CD4-positive, alpha-beta T cell treated with Interleukin-15 for 1 hour (primary cell): Measurements from ENCODE around the gene UBE2J1.
A peak's percentile ranks its signal among the peaks of the same experiment; 100 is the strongest.
"Not testable (repeated sequence)": the region's sequence is repeated elsewhere in the genome, so short reads cannot be mapped to it uniquely, and the experiment has no call there.

ENCODE experiments used
- DNase-seq: peaks from one replicate; pipeline ENCODE4 v3.0.0-alpha.2; 2020

Gene UBE2J1

GRCh38 chr6:89315249-89315885 lies 37.2 kb downstream of the UBE2J1 start, which contains the start of gene GABRR2:
Gene GABRR2, minus strand, starts transcription at chr6:89315299. Its CDS starts 134 bp downstream, at chr6:89315165.
- DNase-seq, result no peak

GRCh38 chr6:89314692-89315091 lies 37.8 kb downstream of the UBE2J1 start:
- DNase-seq, result no peak

GRCh38 chr6:89313006-89313405 lies 39.5 kb downstream of the UBE2J1 start:
- DNase-seq, result no peak

GRCh38 chr6:89311853-89312531 lies 40.5 kb downstream of the UBE2J1 start:
- DNase-seq, result no peak

GRCh38 chr6:89311530-89311852 lies 41.0 kb downstream of the UBE2J1 start:
- no peak for DNase-seq

GRCh38 chr6:89310929-89311328 lies 41.6 kb downstream of the UBE2J1 start:
- no peak for DNase-seq

GRCh38 chr6:89308525-89309395 lies 43.8 kb downstream of the UBE2J1 start:
- no peak for DNase-seq

- DNase-seq, result not testable (repeated sequence)
These were observed 48.0 kb downstream of the UBE2J1 start for GRCh38 chr6:89304517-89304916.

GRCh38 chr6:89302936-89303335 lies 49.6 kb downstream of the UBE2J1 start:
- DNase-seq, result no peak

- no peak for DNase-seq
These were observed 50.2 kb downstream of the UBE2J1 start for GRCh38 chr6:89302195-89302770.

GRCh38 chr6:89301586-89302194 lies 50.8 kb downstream of the UBE2J1 start:
- no peak for DNase-seq

- no peak for DNase-seq
These were observed 53.1 kb downstream of the UBE2J1 start for GRCh38 chr6:89299466-89299850.

GRCh38 chr6:89298680-89299465 lies 53.6 kb downstream of the UBE2J1 start:
- DNase-seq, result no peak

GRCh38 chr6:89297695-89298351 lies 54.7 kb downstream of the UBE2J1 start:
- DNase-seq, result peak; percentile 58

- DNase-seq, result no peak
These were observed 56.5 kb downstream of the UBE2J1 start for GRCh38 chr6:89295981-89296380.

- DNase-seq, result not testable (repeated sequence)
These were observed 57.4 kb downstream of the UBE2J1 start for GRCh38 chr6:89295116-89295515.

GRCh38 chr6:89291256-89291819 lies 61.2 kb downstream of the UBE2J1 start:
- DNase-seq, result no peak

GRCh38 chr6:89290401-89291155 lies 61.9 kb downstream of the UBE2J1 start:
- DNase-seq, result no peak

- DNase-seq, result no peak
These were observed 62.8 kb downstream of the UBE2J1 start for GRCh38 chr6:89289710-89290109.

- DNase-seq, result no peak
These were observed 65.0 kb downstream of the UBE2J1 start for GRCh38 chr6:89287351-89288028.
